H7 (cell line): ENCODE measurements around the gene VPS8. TPM values are rescaled to one million over a fixed set of nuclear protein-coding genes. Genes with fewer than 3 reads are reported as not detected.
"Not testable (repeated sequence)": the region's sequence is repeated elsewhere in the genome, so short reads cannot be mapped to it uniquely, and the experiment has no call there.

Experiments
- DNase-seq: peaks from one replicate; pipeline ENCODE4 v3.0.0; 2012
- H3K27me3 ChIP-seq: 2 replicates; pipeline ENCODE4 v1.6.0; 2011; ENCODE audit warnings: mild to moderate bottlenecking, low read length; ENCODE audit not compliant: control insufficient read depth, insufficient read depth
- H3K36me3 ChIP-seq: replicated peaks from 2 replicates; pipeline ENCODE4 v1.5.1; 2011; ENCODE audit warnings: low read length; ENCODE audit not compliant: control insufficient read depth, insufficient read depth
- H3K4me3 ChIP-seq: 2 replicates; pipeline ENCODE4 v1.5.1; 2011; ENCODE audit warnings: low read depth, mild to moderate bottlenecking, control low read depth, low read length, moderate library complexity; ENCODE audit not compliant: insufficient read depth
- total RNA-seq: library from RNA; depleted of rRNA; stranded (reverse); fragments of >200 nt; shearing (Covaris generic); gene quantifications from 2 replicates; pipeline ENCODE4 v1.2.3, GENCODE V29; 2014

VPS8 gene
- total RNA-seq, 1 experiment from 2014 or later, result 20.3 TPM

- Histone ChIP-seq H3K36me3 (no peaks in the 10 kb centered on the region), H3K4me3 (no peak overlapping the region), H3K27me3 (no peaks in the 10 kb centered on the region)
- DNase-seq, result no peak
Measured at GRCh38 chr3:184965639-184966430, 153.9 kb downstream of the VPS8 start.

- H3K27me3 ChIP-seq, result no peaks in the 10 kb centered on the region
- no peaks in the 10 kb centered on the region; the same call in 1 of the 2 replicates for H3K36me3 ChIP-seq
- DNase-seq, result no peak
- H3K4me3 ChIP-seq, result no peak overlapping the region
Measured at GRCh38 chr3:184968115-184968514, 156.1 kb downstream of the VPS8 start.

- no peak for DNase-seq
- no peak overlapping the region for H3K4me3 ChIP-seq
- no peaks in the 10 kb centered on the region for H3K27me3 ChIP-seq
- no peaks in the 10 kb centered on the region; the same call in 1 of the 2 replicates for H3K36me3 ChIP-seq
Measured at GRCh38 chr3:184970186-184970585, 158.2 kb downstream of the VPS8 start.

- no peak overlapping the region for H3K4me3 ChIP-seq
- no peaks in the 10 kb centered on the region for H3K27me3 ChIP-seq
- no peak for DNase-seq
- no peaks in the 10 kb centered on the region for H3K36me3 ChIP-seq
Measured at GRCh38 chr3:184977796-184978195, 165.8 kb downstream of the VPS8 start.

GRCh38 chr3:184981071-184981470 is 169.1 kb downstream of the VPS8 start:
- Histone ChIP-seq H3K4me3 (no peak overlapping the region), H3K27me3 (no peaks in the 10 kb centered on the region), H3K36me3 (no peaks in the 10 kb centered on the region)
- DNase-seq, result no peak

- H3K27me3 ChIP-seq, result no peaks in the 10 kb centered on the region
- H3K36me3 ChIP-seq, result no peaks in the 10 kb centered on the region
- DNase-seq, result no peak
- H3K4me3 ChIP-seq, result no peak overlapping the region
Measured at GRCh38 chr3:184982076-184982475, 170.1 kb downstream of the VPS8 start.

- H3K27me3 ChIP-seq, result no peaks in the 10 kb centered on the region
- no peak overlapping the region for H3K4me3 ChIP-seq
- DNase-seq, result no peak
- H3K36me3 ChIP-seq, result no peaks in the 10 kb centered on the region
Measured at GRCh38 chr3:184985586-184985985, 173.6 kb downstream of the VPS8 start.

GRCh38 chr3:184986366-184986889 is 174.5 kb downstream of the VPS8 start:
- Histone ChIP-seq H3K36me3 (no peaks in the 10 kb centered on the region), H3K4me3 (no peak overlapping the region), H3K27me3 (no peaks in the 10 kb centered on the region)
- DNase-seq, result no peak

GRCh38 chr3:184993394-184993793 is 181.4 kb downstream of the VPS8 start:
- Histone ChIP-seq H3K27me3 (no peaks in the 10 kb centered on the region), H3K4me3 (no peak overlapping the region), H3K36me3 (peaks cover 2% of the 10 kb centered on the region)
- DNase-seq, result no peak

GRCh38 chr3:185003876-185004275 is 191.9 kb downstream of the VPS8 start:
- not testable (repeated sequence) for H3K4me3 ChIP-seq, H3K36me3 ChIP-seq, H3K27me3 ChIP-seq, DNase-seq

- Histone ChIP-seq H3K36me3 (no peaks in the 10 kb centered on the region), H3K27me3 (no peaks in the 10 kb centered on the region)
- no peak for DNase-seq
Measured at GRCh38 chr3:185009650-185010049, 197.7 kb downstream of the VPS8 start.

GRCh38 chr3:185017584-185017983 is 205.6 kb downstream of the VPS8 start:
- not testable (repeated sequence) for DNase-seq, H3K36me3 ChIP-seq, H3K27me3 ChIP-seq, H3K4me3 ChIP-seq

More at GRCh38 chr3:185009650-185010049, 197.7 kb downstream of the VPS8 start:
- H3K4me3 ChIP-seq, result no peak overlapping the region

- not testable (repeated sequence) for H3K4me3 ChIP-seq, H3K27me3 ChIP-seq, H3K36me3 ChIP-seq, DNase-seq
Measured at GRCh38 chr3:185017996-185018395, 206.0 kb downstream of the VPS8 start.

GRCh38 chr3:185021256-185021655 is 209.3 kb downstream of the VPS8 start:
- H3K4me3 ChIP-seq, result no peak overlapping the region
- no peaks in the 10 kb centered on the region for H3K27me3 ChIP-seq
- DNase-seq, result no peak
- no peaks in the 10 kb centered on the region for H3K36me3 ChIP-seq

GRCh38 chr3:185024406-185024805 is 212.4 kb downstream of the VPS8 start:
- no peak for DNase-seq
- Histone ChIP-seq H3K27me3 (no peaks in the 10 kb centered on the region), H3K4me3 (no peak overlapping the region), H3K36me3 (no peaks in the 10 kb centered on the region)
